NB4 (cell line): Measurements from ENCODE around the gene PEAK1.

Experiments
- CTCF ChIP-seq: IDR thresholded peaks from one replicate; pipeline ENCODE4 v1.5.1; 2012; ENCODE audit warnings: low read depth, low read length
- POLR2A ChIP-seq: IDR thresholded peaks from 2 replicates; pipeline ENCODE4 v1.6.1; 2011; ENCODE audit warnings: mild to moderate bottlenecking; ENCODE audit not compliant: insufficient read length; ENCODE audit errors: extremely low read depth
- TF ChIP-seq, protein P1 (sequence below): IDR thresholded peaks from 2 replicates; pipeline ENCODE4 v1.6.1; 2011; ENCODE audit warnings: low read depth, low read length

DNA sequence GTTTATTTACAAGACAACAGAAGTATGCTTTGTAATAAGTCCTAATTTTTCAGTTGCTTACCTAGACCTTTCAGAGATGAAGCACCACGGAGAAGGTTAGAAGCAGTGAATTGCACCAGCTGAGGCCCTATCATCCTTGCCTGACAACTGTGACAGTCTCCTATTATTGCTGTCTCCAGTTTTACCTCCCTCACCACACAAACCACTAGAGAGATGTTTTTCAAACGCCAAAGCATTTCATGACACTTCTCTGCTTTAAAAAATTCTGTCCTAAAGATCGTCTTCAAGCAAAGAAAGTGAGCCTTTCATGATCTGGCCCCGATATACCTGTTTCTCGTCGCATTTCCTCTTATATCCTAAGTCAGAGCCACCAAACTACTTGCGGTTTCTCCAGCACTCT is 276.7 kb downstream of the PEAK1 start:
- TF ChIP-seq POLR2A (no peak), CTCF (no peak)
- TF ChIP-seq, protein P1, sequence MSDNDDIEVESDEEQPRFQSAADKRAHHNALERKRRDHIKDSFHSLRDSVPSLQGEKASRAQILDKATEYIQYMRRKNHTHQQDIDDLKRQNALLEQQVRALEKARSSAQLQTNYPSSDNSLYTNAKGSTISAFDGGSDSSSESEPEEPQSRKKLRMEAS = no peak
